H1 (cell line): ENCODE measurements around the gene VSNL1. TPM values are rescaled to one million over a fixed set of nuclear protein-coding genes. Genes with fewer than 3 reads are reported as not detected.

ENCODE experiments used
- CTCF ChIA-PET: fragments of 300-600 bp; sonication (Branson Sonifier 250); formaldehyde crosslinking; loops from one replicate; lab custom pipeline; 2021; ENCODE audit not compliant: partially characterized antibody; lab: Charles Lee
- POLR2A ChIA-PET: fragments of 300-600 bp; sonication (Branson Sonifier 250); formaldehyde crosslinking; loops from one replicate; lab custom pipeline; 2021; ENCODE audit warnings: inconsistent platforms; ENCODE audit not compliant: partially characterized antibody; lab: Charles Lee
- DNase-seq, 2 experiments: peaks; one replicate each; pipeline versions ENCODE4 v3.0.0 to v3.0.0-alpha.2; 2010 to 2022; ENCODE audit warnings: low spot score in 2 of 2, low read depth in 1 of 2, mixed read lengths in 1 of 2
- FAIRE-seq: peaks from 2 replicates; lab custom pipeline; 2011; peaks lifted over from hg19 to GRCh38; lab: Jason Lieb, UNC
- H2AFZ ChIP-seq: 2 replicates; pipeline ENCODE4 v1.8.1; 2012; ENCODE audit warnings: low read length, inconsistent platforms
- H2AK5ac ChIP-seq: 2 replicates; pipeline ENCODE4 v1.6.1; 2013; ENCODE audit warnings: low read depth, low read length
- H2BK120ac ChIP-seq: replicated peaks from 2 replicates; pipeline ENCODE3; 2013; ENCODE audit warnings: low read depth, low read length, inconsistent platforms
- H2BK12ac ChIP-seq: 2 replicates; pipeline ENCODE4 v1.6.1; 2013; ENCODE audit warnings: low read depth, low read length
- H2BK15ac ChIP-seq: 2 replicates; pipeline ENCODE4 v1.6.1; 2013; ENCODE audit warnings: low read length
- H2BK20ac ChIP-seq: 2 replicates; pipeline ENCODE4 v1.6.1; 2013; ENCODE audit warnings: low read length
- H2BK5ac ChIP-seq: 2 replicates; pipeline ENCODE4 v1.6.1; 2013; ENCODE audit warnings: low read depth, low read length
- H3K14ac ChIP-seq: 2 replicates; pipeline ENCODE4 v1.6.1; 2013; ENCODE audit warnings: inconsistent platforms; ENCODE audit not compliant: insufficient read length
- H3K18ac ChIP-seq: 2 replicates; pipeline ENCODE4 v1.6.1; 2013; ENCODE audit warnings: low read length; ENCODE audit errors: extremely low read depth
- H3K23ac ChIP-seq: 2 replicates; pipeline ENCODE4 v1.6.1; 2013; ENCODE audit warnings: inconsistent platforms; ENCODE audit not compliant: insufficient read length
- H3K23me2 ChIP-seq: 2 replicates; pipeline ENCODE4 v1.6.1; 2013; ENCODE audit warnings: low read depth, low read length
- H3K27ac ChIP-seq: 2 replicates; pipeline ENCODE4 v1.6.1; 2011; ENCODE audit warnings: low read depth, low read length, inconsistent platforms
- H3K27me3 ChIP-seq, 4 experiments: replicated peaks in 1 of 4; 1 replicate in 1 of 4; 2 replicates in 3 of 4; pipeline versions ENCODE4 v1.6.1 to v1.8.1; 2011 to 2013; ENCODE audit warnings: low read length in 3 of 4, mild to moderate bottlenecking in 3 of 4, inconsistent platforms in 2 of 4, mixed read lengths in 2 of 4, moderate library complexity in 1 of 4; ENCODE audit not compliant: control insufficient read depth in 3 of 4, insufficient read depth in 3 of 4; ENCODE audit errors: extremely low read depth in 1 of 4
- H3K36me3 ChIP-seq, 4 experiments: 2 replicates each; pipeline versions ENCODE4 v1.6.1 to v1.8.1; 2011 to 2013; ENCODE audit warnings: mild to moderate bottlenecking in 4 of 4, low read length in 3 of 4, moderate library complexity in 2 of 4, control low read depth in 1 of 4, inconsistent platforms in 1 of 4; ENCODE audit not compliant: insufficient read depth in 4 of 4, control insufficient read depth in 2 of 4
- H3K4ac ChIP-seq: replicated peaks from 2 replicates; pipeline ENCODE3; 2013; ENCODE audit warnings: low read length, low read depth, mixed read lengths, inconsistent platforms; ENCODE audit not compliant: insufficient read length
- H3K4me1 ChIP-seq, 4 experiments: replicated peaks in 1 of 4; 1 replicate in 1 of 4; 2 replicates in 3 of 4; pipeline versions ENCODE4 v1.6.1 to v1.8.1; 2011 to 2013; ENCODE audit warnings: low read length in 3 of 4, inconsistent platforms in 2 of 4, mixed read lengths in 1 of 4; ENCODE audit not compliant: insufficient read depth in 4 of 4, control insufficient read depth in 3 of 4
- H3K4me2 ChIP-seq, 2 experiments: 2 replicates each; pipeline versions ENCODE4 v1.6.1 to v1.8.1; 2011 to 2013; ENCODE audit warnings: low read depth in 2 of 2, low read length in 2 of 2, control low read depth in 1 of 2, inconsistent platforms in 1 of 2, mild to moderate bottlenecking in 1 of 2; ENCODE audit not compliant: insufficient read depth in 1 of 2
- H3K4me3 ChIP-seq, 4 experiments: fragments of 200-600, 300-600 bp in 1 of 4; sonication (generic), shearing (Covaris generic), sonication (Bioruptor Twin) in 1 of 4; 2 replicates each; pipeline versions ENCODE4 v1.5.1 to v1.8.1; 2011 to 2016; ENCODE audit warnings: low read length in 4 of 4, low read depth in 3 of 4, control low read depth in 2 of 4, inconsistent platforms in 2 of 4, mild to moderate bottlenecking in 2 of 4, mixed read lengths in 1 of 4, moderate library complexity in 1 of 4; ENCODE audit not compliant: insufficient read depth in 2 of 4; ENCODE audit errors: extremely low read depth in 1 of 4
- H3K56ac ChIP-seq: replicated peaks from 2 replicates; pipeline ENCODE3; 2013; ENCODE audit warnings: low read depth, mild to moderate bottlenecking, mixed read lengths, low read length, inconsistent platforms; ENCODE audit not compliant: insufficient read length
- H3K79me1 ChIP-seq: 2 replicates; pipeline ENCODE4 v1.6.1; 2013; ENCODE audit warnings: low read depth, low read length, control low read depth
- H3K79me2 ChIP-seq, 2 experiments: 2 replicates each; pipeline versions ENCODE4 v1.6.1 to v1.8.1; 2012 to 2013; ENCODE audit warnings: low read length in 2 of 2, mild to moderate bottlenecking in 2 of 2, inconsistent platforms in 1 of 2; ENCODE audit not compliant: insufficient read depth in 2 of 2, control insufficient read depth in 1 of 2
- H3K9ac ChIP-seq, 4 experiments: replicated peaks in 1 of 4; 1 replicate in 1 of 4; 2 replicates in 3 of 4; pipeline versions ENCODE4 v1.6.1 to v1.8.1; 2011 to 2013; ENCODE audit warnings: low read depth in 3 of 4, low read length in 3 of 4, control low read depth in 2 of 4, mild to moderate bottlenecking in 2 of 4, moderate library complexity in 2 of 4, inconsistent platforms in 1 of 4; ENCODE audit errors: extremely low read depth in 1 of 4
- H3K9me3 ChIP-seq, 2 experiments: 2 replicates each; pipeline versions ENCODE4 v1.6.1 to v1.8.1; 2012 to 2013; ENCODE audit warnings: mild to moderate bottlenecking in 2 of 2, moderate library complexity in 2 of 2, control low read depth in 1 of 2, inconsistent platforms in 1 of 2, low read depth in 1 of 2, low read length in 1 of 2, mixed read lengths in 1 of 2; ENCODE audit not compliant: insufficient read depth in 2 of 2
- H4K20me1 ChIP-seq, 2 experiments: replicated peaks in 1 of 2; 2 replicates each; pipeline versions ENCODE3 to v1.8.1; 2011 to 2013; ENCODE audit warnings: inconsistent platforms in 2 of 2, low read length in 2 of 2, mild to moderate bottlenecking in 1 of 2; ENCODE audit not compliant: insufficient read depth in 2 of 2, control insufficient read depth in 1 of 2
- H4K5ac ChIP-seq: 2 replicates; pipeline ENCODE4 v1.6.1; 2013; ENCODE audit warnings: low read length, low read depth, mixed read lengths, inconsistent platforms; ENCODE audit not compliant: insufficient read length
- H4K8ac ChIP-seq: 2 replicates; pipeline ENCODE4 v1.8.0; 2013; ENCODE audit warnings: mild to moderate bottlenecking, moderate library complexity, low read length, inconsistent platforms; ENCODE audit not compliant: insufficient read depth; ENCODE audit errors: extremely low read depth
- H4K91ac ChIP-seq: replicated peaks from 2 replicates; pipeline ENCODE3; 2013; ENCODE audit warnings: low read length, mixed read lengths, inconsistent platforms; ENCODE audit not compliant: insufficient read length
- FOSL1 ChIP-seq: IDR thresholded peaks from 2 replicates; pipeline ENCODE4 v1.6.1; 2011; ENCODE audit warnings: mild to moderate bottlenecking, low read depth, low read length, moderate library complexity; ENCODE audit not compliant: insufficient read depth
- GTF2F1 ChIP-seq: IDR thresholded peaks from 2 replicates; pipeline ENCODE4 v1.6.1; 2012; ENCODE audit warnings: low read depth, low read length, improper control_type of control experiment, borderline replicate concordance
- POLR2AphosphoS5 ChIP-seq: IDR thresholded peaks from 2 replicates; pipeline ENCODE4 v1.6.1; 2011; ENCODE audit warnings: low read depth, low read length
- SIN3A ChIP-seq, 2 experiments: IDR thresholded peaks in 1 of 2; conservative IDR thresholded peaks in 1 of 2; 2 replicates each; pipeline ENCODE4 v1.6.1; 2011 to 2012; ENCODE audit warnings: low read length in 2 of 2, improper control_type of control experiment in 1 of 2, low read depth in 1 of 2, mild to moderate bottlenecking in 1 of 2
- SP2 ChIP-seq: IDR thresholded peaks from 2 replicates; pipeline ENCODE4 v1.6.1; 2012; ENCODE audit warnings: mild to moderate bottlenecking, low read length, inconsistent platforms
- TAF1 ChIP-seq: IDR thresholded peaks from 2 replicates; pipeline ENCODE4 v1.6.1; 2011; ENCODE audit warnings: mild to moderate bottlenecking, low read depth, low read length
- WGBS, 2 experiments: shearing (Covaris generic) in 1 of 2; methylation state at CpG; one replicate each; pipeline versions ENCODE4 v1.1.6 to v1.1.7; 2013 to 2015; ENCODE audit warnings: low lambda C conversion rate in 2 of 2, mixed read lengths in 2 of 2, inconsistent platforms in 1 of 2, low coverage in 1 of 2, missing lambda C conversion rate in 1 of 2; ENCODE audit not compliant: insufficient replicate concordance in 2 of 2, insufficient coverage in 1 of 2, insufficient read length in 1 of 2; ENCODE audit errors: extremely low coverage in 1 of 2, missing lambda C conversion rate in 1 of 2; 5-methylcytosine and 5-hydroxymethylcytosine counted together
- polyA plus RNA-seq, 7 experiments: library from polyadenylated mRNA; depleted of rRNA in 3 of 7; stranded (reverse) in 5 of 7; unstranded in 2 of 7; fragments of >200 nt in 5 of 7; fragments of 200-250 nt in 2 of 7; gene quantifications; 1 replicate in 5 of 7; 2 replicates in 1 of 7; 4 replicates in 1 of 7; pipeline versions ENCODE4 v1.2.1 to v1.2.3, GENCODE V29; 2011 to 2013; ENCODE audit warnings: missing spikeins in 2 of 7, mixed read lengths in 2 of 7
- total RNA-seq: library from RNA; stranded (reverse); fragmentation: NEBNext Ultra II Directional; extraction: Animal tissue kit (Norgen Biotek cat#: 25700); gene quantifications from 2 replicates; pipeline ENCODE4 v1.2.1, GENCODE V29; 2021

Gene VSNL1
- total and polyA plus RNA-seq, 2 of the 8 experiments (the other 6 are each of a cell fraction or from before 2014, with no cell fraction given), result 49.4 to 108 TPM

DNA sequence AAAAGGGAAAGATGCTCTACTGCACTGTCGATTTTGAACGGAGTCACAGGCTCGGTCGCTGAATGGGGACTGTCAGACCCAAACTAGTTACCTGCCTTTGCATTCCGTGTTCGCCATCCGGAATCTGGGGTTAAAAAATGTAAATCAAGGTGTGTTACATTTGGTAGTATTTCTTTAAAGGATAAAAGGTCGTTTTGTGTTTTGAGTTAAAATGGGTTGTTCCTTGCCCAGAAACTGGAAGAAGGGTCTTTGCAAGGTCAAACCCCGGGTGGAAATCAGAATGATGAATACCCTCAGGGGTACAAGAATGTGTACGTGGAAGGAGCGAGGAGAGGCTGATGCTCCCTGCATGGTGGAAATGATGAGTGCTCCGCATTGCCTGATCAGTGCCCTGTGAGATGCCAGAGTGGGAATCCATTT is 1.0 kb downstream of the VSNL1 start:
- CTCF ChIA-PET, result no interaction called here
- peak overlapping the region; percentile 92 to 99 for H3K4me2 ChIP-seq

More for the DNA sequence above, 1.0 kb downstream of the VSNL1 start:
- no peak overlapping the region for H3K27ac ChIP-seq
- H3K4me3 ChIP-seq, result peak overlapping the region; percentile 74 to 97 (median 93)
- H4K5ac ChIP-seq, result no peak overlapping the region
- H2BK20ac ChIP-seq, result no peak overlapping the region
- no peaks in the 10 kb centered on the region for H3K9me3 ChIP-seq
- DNase-seq, result no peak
- POLR2A ChIA-PET, result interaction anchor here (1.3 kb wide), 1 partner anchor 33 kb away, joined by 9 read pairs; no protein-coding TSS in a partner anchor
- H3K79me2 ChIP-seq, result peaks cover 16 to 39% of the 10 kb centered on the region in 2 experiments
- peak overlapping the region; percentile 17; the same call in 1 of the 2 replicates for H2AFZ ChIP-seq
- peak overlapping the region in 3 of 4 experiments; percentile 22 to 73 (median 37); a peak in 5 of 7 replicates for H3K9ac ChIP-seq
- no peak overlapping the region for H2BK12ac ChIP-seq
- TF ChIP-seq TAF1 (no peak), FOSL1 (no peak), SIN3A (conservative IDR thresholded peaks at IDR 0.05 in 1 of 2, IDR thresholded peaks at IDR 0.05 in 1 of 2; ENCODE audit: low read depth in 1 of 2, low read length in 2 of 2) (no peak), POLR2AphosphoS5 (no peak), GTF2F1 (no peak), SP2 (no peak)
- TF ChIP-seq, all 59 proteins: peak for 0
- H3K14ac ChIP-seq, result no peak overlapping the region
- H3K56ac ChIP-seq, result no peak overlapping the region
- H2AK5ac ChIP-seq, result no peak overlapping the region
- 0 out of 2 replicates have a peak overlapping the region, but pooled peaks have one; percentile 32 for H2BK15ac ChIP-seq
- H3K4me1 ChIP-seq, result peaks cover 6 to 21% (median 9%) of the 10 kb centered on the region in 4 experiments; a peak in 4 of 7 replicates
- no peaks in the 10 kb centered on the region for H3K36me3 ChIP-seq
- peaks cover 0 to 5% (median 0%) of the 10 kb centered on the region in 4 experiments; a peak in 1 of 7 replicates for H3K27me3 ChIP-seq
- peak overlapping the region; percentile 57 for H3K18ac ChIP-seq
- H3K4ac ChIP-seq, result peak overlapping the region; percentile 41
- no peak overlapping the region for H2BK120ac ChIP-seq
- WGBS, 2 experiments, result 1% methylated on average over 12 of the region's 12 CpGs; no CpG with 5 or more reads in 1 of the 2 experiments
- H3K23ac ChIP-seq, result no peak overlapping the region
- H2BK5ac ChIP-seq, result peak overlapping the region; percentile 29; the same call in 1 of the 2 replicates
- H4K8ac ChIP-seq, result no peak overlapping the region
- H3K23me2 ChIP-seq, result peaks cover 26% of the 10 kb centered on the region
- no peak for FAIRE-seq
- H4K20me1 ChIP-seq, result peaks cover 0 to 1% of the 10 kb centered on the region in 2 experiments
- no peaks in the 10 kb centered on the region; the same call in 1 of the 2 replicates for H3K79me1 ChIP-seq
- H4K91ac ChIP-seq, result no peak overlapping the region
